GM21390 (cell line): ENCODE results near the gene ATG2B.

Experiments used
- ATAC-seq: cut with Tn5 transposase; IDR thresholded peaks from one replicate; pipeline ENCODE4 v1.9.1; 2021; ENCODE audit not compliant: unreplicated experiment

ATG2B gene

GRCh38 chr14:96362965-96363750, at the start of gene ATG2B, which contains the start of gene GSKIP:
Gene ATG2B (minus strand): TSS chr14:96363341. CDS start chr14:96362976, 365 bp downstream.
Gene GSKIP (plus strand): TSS chr14:96363526. CDS start chr14:96382248, 18,722 bp downstream.
- ATAC-seq = peak; percentile 63

- ATAC-seq = no peak
These were observed 47.0 kb upstream of the ATG2B start for GRCh38 chr14:96410119-96410518.

GRCh38 chr14:96409701-96410100, 46.6 kb upstream of the ATG2B start:
- ATAC-seq = no peak

GRCh38 chr14:96408608-96409007, 45.5 kb upstream of the ATG2B start:
- ATAC-seq = no peak

GRCh38 chr14:96407935-96408570, 44.9 kb upstream of the ATG2B start:
- ATAC-seq = no peak

GRCh38 chr14:96405677-96406076, 42.5 kb upstream of the ATG2B start:
- no peak for ATAC-seq

- no peak for ATAC-seq
These were observed 40.3 kb upstream of the ATG2B start for GRCh38 chr14:96403409-96403808.

GRCh38 chr14:96400495-96400894, 37.4 kb upstream of the ATG2B start:
- ATAC-seq = no peak

GRCh38 chr14:96399405-96399804, 36.3 kb upstream of the ATG2B start:
- no peak for ATAC-seq

GRCh38 chr14:96398921-96399320, 35.8 kb upstream of the ATG2B start:
- ATAC-seq = no peak

- ATAC-seq = no peak
These were observed 35.3 kb upstream of the ATG2B start for GRCh38 chr14:96398432-96398831.

GRCh38 chr14:96394047-96394815, 31.1 kb upstream of the ATG2B start:
- ATAC-seq = no peak

GRCh38 chr14:96393071-96393691, 30.0 kb upstream of the ATG2B start:
- no peak for ATAC-seq

GRCh38 chr14:96391293-96392118, 28.4 kb upstream of the ATG2B start:
- ATAC-seq = peak; percentile 90

GRCh38 chr14:96390965-96391292, 27.8 kb upstream of the ATG2B start:
- no peak for ATAC-seq

GRCh38 chr14:96385385-96385784, 22.2 kb upstream of the ATG2B start:
- no peak for ATAC-seq

- no peak for ATAC-seq
These were observed 21.6 kb upstream of the ATG2B start for GRCh38 chr14:96384740-96385139.

- no peak for ATAC-seq
These were observed 20.9 kb upstream of the ATG2B start for GRCh38 chr14:96384053-96384452.

- ATAC-seq = no peak
These were observed 20.3 kb upstream of the ATG2B start for GRCh38 chr14:96383445-96383844.

- ATAC-seq = peak; percentile 89
These were observed 17.6 kb upstream of the ATG2B start for GRCh38 chr14:96380735-96381134.
